Amniotic stem cell (primary cell): ENCODE measurements around the gene PTPRCAP.
"Not testable (repeated sequence)": the region's sequence is repeated elsewhere in the genome, so short reads cannot be mapped to it uniquely, and the experiment has no call there.

Source experiments
- DNase-seq: peaks from one replicate; lab custom pipeline; 2025; lab: John Stamatoyannopoulos, UW

The PTPRCAP gene

DNA sequence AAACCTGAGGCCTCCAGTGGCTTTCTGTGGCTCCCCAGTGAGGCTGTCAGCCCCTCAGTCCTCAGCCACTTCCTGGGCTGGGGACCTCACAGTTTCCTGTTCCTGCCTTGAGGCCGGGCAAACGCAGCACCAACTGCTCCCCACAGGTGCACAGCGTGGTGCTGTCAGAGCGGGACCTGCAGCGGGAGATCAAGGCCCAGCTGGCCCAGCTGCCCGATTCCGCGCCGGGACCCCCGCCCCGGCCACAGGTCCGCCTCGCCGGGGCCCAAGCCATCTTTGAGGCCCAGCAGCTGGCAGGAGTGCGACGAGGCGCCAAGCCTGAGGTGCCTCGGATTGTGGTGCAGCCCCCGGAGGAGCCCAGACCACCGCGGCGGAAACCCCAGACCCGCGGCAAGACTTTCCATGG, 28.2 kb downstream of the PTPRCAP start:
- no peak for DNase-seq

DNA sequence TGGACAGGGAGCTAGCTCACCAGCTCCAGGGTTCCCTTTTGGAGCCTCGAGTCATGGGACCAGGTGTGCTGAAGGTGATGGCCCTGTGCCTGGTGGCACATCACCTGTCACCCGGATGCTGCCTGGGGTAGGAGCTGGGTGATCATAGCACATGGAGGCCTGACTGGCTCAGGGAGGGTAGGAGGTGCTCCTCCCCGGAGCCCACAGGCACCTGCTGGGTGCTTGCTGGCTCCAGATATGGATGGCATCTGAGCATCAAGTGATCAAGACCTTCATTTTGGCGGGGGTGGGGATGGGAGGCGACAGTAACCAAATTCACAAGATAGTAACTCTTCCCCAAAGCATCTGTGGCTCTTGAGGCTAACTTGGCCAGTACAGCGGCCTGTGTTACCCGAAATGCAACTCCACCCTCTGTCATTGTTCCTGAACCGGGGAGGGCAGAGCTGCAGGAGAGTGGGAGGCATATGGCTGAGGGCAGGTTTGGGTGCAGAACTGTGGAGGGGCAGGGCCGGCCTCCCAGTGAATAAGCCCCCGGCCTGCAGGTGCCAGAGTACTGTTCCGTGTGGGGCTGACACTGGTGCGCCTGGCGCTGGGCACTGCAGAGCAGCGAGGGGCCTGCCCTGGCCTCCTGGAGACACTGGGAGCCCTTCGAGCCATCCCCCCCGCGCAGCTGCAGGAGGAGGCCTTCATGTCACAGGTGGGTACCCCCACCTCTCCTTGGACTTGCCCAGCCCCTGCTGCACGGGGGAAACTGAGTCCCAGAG, 28.9 kb downstream of the PTPRCAP start:
- DNase-seq: no peak

DNA sequence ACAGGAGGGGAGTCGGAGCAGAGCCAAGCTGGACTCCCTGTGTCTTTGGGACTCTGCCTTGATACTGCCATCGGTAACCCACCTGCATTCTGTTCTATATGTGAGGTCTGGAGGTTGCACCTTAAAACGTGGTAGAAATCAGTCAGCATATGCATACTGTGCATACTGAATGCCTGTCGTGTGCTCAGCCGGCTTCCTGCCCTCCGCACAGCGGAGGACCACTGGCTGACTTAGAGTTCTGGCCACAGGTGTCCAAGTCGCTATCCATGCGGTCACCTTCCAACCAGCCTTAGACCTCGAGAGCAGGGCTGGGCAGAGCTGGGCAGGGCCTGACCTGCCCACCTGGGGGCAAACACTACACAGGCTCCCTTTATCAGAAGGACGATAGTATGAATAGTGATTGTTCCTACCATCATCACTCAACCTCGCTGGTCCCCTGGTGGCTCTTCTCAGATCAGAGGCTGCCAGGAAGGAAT, 29.8 kb downstream of the PTPRCAP start:
- DNase-seq: no peak

DNA sequence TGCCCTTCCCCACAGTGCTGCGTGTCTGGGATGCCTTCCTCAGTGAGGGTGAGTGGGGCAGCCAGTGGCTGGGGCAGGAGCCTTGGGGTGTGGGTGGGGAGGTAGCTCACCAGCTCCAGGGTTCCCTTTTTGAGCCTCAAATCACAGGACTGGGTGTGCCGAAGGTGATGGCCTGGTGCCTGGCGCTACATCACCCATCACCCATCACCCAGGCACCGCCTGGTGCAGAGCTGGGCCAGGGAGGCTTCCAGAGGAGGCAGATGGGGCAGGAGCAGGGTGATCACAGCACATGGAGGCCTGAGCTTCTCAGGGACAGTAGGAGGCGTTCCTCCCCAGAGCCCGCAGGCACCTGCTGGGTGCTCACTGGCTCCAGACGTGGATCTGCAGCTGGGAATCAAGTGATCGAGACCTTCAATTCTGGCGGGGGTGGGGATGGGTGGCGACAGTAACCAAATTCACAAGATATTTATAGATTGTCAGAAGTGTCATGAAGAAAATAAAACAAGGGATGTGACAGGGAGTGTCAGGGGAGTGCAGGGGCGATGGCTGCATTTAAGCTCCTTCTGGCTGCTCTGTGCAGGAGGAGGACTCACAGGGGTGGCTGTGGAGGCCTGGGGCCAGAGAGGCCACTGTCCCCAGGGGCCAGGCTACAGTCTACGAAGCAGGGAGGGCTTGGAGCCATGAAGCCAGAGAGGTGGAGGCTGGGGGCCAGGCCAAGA, 30.4 kb downstream of the PTPRCAP start:
- DNase-seq: no peak

DNA sequence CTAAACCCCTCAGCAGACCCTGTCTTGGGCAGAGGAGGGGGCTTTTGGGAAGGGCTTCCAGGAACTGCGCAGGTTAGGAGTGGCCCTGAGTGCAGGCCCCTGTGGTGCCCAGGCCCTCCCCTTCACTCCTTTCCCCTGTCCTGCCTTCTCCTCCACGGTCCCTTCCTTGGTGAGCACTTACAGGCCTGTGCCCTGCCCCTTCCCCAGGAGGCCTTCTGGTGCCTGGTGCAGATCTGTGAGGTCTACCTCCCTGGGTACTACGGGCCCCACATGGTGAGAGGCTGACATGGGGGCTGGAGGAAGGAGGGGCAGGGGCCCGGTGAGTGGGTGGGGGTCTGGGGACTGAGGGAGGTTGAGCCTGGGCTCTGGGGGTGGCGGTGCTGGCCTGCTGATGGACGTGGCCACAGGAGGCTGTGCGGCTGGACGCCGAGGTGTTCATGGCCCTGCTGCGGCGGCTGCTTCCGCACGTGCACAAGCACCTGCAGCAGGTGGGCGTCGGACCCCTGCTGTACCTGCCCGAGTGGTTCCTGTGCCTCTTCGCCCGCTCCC, 31.0 kb downstream of the PTPRCAP start:
- no peak for DNase-seq

DNA sequence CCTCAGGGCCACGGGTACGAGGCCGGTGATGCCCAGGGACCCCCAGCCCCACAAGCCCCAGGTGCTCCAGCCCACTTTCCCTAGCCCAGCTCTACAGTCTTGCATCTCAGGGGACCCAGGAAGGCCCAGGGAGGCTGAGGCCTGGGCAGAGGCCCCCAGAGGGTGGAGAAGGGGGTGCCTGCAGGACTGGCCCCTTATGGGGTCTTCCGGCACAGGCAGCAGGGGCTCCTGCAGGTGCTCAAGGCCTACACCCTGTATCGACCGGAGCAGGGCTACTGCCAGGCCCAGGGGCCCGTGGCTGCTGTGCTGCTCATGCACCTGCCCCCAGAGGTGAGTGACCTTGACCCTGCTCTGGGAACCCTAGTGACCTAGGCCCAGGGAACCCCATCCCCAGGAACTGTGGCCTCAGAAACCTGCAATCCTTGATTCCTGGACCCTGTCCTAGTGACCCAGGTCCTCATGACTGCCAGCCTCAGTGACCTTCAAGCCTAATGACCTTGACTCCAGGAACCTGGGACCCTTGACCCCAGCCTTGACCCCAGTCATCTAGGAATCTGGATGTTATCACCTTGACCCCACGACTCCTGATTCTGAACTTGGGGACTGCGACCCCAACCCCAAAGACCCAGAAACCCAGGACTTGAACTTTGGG, 31.7 kb downstream of the PTPRCAP start:
- no peak for DNase-seq

DNA sequence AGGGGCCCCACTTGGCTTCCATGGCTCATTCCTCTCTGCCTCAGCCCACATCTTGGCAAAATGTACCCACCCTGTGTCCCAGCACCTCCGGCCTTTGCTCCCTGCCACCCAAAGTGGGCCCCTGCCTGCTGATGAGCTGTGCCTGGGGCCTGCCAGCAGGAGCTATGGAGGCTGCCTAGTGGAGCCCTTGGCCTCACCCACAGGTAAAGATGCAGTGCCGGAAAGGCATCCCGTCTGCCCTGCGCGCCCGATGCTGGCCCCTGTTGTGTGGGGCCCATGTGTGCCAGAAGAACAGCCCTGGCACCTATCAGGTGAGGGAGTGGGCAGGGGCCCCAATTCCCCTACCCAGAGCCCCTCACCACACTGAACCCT, 32.3 kb downstream of the PTPRCAP start:
- no peak for DNase-seq

DNA sequence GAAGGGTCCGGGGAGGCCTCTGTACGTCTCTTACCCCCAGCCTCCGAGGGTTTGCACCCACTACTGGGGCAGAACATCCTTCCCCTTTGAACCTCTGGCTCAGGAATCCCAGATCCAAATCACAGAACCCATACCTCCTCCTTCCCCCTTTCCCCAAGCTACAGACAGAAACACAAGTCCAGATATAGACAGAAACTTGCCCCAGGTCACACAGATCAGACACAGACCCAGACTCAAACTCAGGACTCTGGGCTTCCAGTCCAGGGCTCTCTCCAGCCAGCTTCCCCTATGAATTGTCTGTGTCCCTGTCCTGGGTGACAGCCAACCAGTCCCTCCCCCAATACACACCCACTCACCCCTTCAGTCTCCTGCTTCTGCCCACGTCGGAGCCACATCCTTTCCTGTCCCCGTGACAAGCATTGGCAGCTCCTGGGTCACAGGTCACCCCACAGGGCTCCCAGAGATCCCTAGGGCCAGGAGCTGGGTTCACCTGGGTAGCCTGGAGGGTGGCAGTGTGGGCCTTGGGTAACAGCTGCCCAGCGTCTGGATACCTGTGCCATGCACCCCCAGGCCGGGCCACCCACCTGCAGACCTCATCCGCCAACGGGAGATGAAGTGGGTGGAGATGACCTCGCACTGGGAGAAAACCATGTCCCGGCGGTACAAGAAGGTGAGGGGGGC, 32.8 kb downstream of the PTPRCAP start:
- no peak for DNase-seq

DNA sequence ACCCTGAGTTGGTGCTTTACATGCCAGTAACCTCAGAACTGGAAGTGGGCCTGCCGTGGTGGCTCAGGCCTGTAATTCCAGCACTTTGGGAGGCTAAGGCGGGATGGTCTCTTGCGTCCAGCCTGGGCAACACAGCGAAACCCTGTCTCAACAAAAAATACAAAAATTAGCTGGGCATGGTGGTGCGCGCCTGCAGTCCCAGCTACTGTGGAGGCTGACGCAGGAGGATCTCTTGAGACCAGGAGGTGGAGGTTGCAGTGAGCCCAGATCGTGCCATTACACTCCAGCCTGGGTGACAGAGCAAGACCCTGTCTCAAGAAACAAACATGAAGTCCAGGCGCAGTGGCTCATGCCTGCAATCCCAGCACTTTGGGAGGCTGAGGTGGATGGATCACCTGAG, 34.4 kb downstream of the PTPRCAP start:
- not testable (repeated sequence) for DNase-seq

DNA sequence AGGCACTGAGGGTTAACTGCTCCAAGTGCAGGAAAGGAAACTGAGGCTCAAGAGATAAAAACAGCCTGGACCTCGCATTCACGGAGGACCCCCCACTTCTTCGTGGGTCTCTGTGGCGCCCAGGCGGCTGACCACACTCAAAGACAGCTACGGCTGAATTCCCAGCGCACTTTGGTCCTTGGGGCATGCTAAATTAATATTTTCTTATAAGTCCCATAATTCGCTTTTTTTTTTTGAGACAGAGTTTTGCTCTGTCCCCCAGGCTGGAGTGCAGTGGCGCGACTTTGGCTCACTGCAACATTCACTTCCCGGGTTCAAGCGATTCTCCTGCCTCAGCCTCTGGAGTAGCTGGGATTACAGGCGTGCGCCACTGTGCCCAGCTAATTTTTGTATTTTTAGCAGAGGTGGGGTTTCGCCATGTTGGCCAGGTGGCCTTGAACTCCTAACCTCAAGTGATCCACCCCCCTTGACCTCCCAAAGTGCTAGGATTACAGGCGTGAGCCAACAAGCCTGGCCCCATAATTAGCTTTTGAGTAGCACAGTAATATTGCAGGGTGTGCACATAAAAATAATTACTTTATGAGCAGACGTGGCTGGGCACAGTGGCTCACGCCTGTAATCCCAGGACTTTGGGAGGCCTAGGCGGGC, 35.2 kb downstream of the PTPRCAP start:
- DNase-seq: not testable (repeated sequence)

DNA sequence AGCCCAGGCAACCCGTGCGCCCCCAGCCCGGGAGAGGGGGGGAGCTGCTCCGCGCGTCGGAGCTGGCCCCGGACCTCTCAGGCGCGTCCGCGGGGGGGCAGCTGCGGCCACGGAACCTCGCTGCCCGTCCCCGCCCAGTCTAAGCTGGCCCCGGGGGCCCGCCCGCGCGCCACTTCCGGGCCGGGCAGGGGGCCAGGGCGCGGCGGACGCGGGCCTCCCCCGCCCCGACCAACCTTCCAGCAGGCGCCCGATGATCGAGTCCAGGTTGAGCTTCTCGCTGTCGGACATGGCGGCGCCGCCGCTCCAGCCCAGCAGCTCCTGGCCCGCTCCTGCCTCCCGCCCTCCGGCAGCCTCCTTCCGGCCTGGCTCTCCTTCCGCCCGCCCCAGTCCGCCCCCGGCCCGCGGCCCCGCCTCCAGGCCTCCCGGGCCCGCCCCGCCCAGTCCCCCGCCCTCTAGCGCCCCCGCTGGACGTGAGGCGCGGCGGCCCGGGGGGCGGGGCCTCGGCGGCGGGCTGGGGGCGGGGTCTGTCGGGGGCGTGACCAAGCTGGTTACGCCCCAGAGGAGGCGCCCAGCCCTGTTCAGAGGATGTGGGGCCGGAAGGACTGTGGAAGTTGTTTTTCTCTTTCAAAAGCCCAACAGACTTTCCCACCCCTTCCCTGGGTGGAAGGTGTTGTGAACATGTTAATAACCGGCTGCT, 35.8 kb downstream of the PTPRCAP start, which contains the start of gene PPP1CA:
PPP1CA (minus strand) TSS at position 364 of the 697 bp plus-strand sequence; CDS start at position 288, 76 bp downstream.
- DNase-seq: peak; percentile 77

DNA sequence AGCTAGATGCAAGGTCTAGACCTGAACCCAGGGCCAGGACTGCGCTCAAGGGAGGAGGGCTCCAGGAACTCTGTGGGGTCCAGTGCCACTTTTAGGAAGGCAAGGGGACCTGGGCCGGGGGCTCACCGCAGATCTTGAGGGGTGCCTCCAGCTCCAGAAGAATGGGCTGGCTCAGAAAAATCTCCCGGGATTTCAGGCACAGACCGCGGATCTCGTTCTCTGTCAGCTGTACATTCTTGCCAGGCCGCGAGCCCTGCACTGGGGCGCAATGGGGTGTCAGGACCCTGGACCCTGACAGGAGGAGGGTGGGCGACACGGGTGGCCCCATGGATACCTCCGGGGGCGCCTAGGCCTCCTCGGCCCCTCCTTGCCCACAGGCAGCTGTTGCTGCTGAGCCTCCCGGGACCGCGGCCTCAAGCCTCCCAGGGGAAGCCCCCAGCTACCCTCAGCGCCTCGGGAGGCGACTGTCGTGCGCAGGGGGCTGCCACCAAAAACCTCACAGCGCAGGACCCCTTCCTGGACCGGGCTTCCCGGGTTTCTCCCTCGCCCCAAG, 36.5 kb downstream of the PTPRCAP start:
- no peak for DNase-seq

DNA sequence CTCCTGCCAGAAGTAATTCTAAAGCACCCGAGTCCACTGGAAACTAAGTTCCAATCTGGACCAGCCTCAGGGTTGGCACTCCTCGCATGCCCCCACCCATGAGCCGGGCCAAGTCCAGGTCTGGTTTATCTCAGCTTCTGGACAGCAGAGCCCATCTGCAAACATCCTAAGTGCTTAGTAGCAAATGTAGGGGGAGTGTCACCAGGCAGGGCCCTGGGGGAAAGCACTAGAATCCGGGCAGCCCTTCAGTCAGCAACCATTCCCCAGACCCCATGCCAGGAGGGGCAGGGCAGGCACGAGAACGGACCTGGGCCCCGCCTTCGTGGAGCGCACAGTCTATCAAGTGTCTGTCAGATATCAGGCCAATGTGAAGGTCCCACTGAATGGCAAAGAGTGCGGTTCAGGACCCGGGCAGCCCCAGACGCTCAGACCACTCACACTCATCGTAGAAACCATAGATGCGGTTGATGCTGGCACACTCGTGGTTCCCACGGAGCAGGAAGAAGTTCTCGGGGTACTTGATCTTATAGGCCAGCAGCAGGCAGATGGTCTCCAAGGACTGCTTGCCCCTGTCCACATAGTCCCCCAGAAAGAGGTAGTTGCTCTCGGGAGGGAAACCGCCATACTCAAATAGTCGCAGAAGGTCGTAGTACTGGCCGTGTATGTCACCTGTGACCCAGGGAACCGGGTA, 37.1 kb downstream of the PTPRCAP start:
- no peak for DNase-seq

DNA sequence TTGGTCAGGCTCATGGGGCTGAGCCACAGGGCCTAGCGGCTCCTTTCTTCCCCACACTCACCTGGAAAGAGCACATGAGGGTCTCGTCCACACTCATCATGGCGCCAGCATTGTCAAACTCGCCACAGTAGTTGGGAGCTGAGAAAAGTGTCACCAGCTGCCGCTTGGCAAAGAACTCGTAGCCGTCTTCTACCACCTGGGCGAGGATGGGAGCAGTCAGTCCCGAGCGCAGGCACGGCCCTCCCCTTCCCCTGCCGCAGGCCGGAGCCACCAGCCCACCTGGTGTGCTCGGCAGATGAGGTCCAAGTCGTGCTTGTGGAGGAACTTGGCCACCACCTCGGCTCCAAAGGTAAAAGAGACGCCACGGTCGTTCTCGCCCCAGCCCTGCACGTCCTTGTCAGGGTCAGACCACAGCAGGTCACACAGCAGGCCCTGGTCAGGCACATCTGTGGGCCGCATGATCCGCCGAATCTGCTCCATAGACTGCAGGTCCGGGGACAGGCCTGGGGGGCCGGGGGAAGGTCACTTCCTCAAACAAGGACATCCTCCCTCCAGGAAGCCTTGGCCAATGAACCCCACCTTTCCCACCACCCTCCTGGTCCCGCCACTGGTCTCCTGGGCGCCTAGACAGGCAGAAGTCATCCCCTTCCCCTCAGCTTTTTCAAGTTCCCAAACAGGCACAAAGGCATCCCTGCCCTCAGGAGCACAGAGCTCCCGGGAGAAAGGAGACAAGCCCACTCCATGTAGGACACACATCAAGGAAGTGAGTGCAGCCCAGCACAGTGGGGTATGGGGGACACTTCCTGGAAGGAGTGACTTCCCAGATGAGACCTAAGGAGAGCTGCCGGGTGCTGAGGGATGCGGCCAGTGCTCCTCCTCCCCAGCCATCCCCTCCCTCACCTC, 38.6 kb downstream of the PTPRCAP start:
- no peak for DNase-seq

DNA sequence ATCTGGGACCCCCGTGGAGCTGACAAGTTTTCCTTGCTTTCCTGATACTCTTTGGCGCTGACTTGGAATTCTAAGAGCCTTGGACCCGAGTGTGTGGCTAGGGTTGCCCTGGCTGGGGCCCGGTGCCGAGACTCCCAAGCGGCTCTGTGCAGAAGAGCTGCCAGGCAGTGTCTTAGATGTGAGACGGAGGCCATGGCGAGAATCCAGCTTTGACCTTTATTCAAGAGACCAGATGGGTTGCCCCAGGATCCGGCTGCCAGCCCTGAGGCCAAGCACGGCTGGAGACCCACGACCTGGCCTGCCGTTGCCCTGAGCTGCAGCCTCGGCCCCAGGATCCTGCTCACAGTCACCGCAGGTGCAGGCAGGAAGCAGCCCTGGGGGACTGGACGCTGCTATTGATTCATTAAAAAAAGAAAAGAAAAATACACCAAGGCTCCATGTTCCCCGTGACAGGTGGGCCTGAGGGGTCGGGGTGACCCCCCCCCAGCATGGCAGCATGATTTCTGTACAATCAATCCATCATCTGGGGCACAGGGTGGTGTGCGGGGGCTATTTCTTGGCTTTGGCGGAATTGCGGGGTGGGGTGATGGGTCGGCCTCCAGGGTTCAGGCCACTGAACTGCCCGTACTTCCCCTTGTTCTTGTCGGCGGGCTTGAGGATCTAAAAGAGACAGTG, 39.4 kb downstream of the PTPRCAP start:
- DNase-seq: no peak

DNA sequence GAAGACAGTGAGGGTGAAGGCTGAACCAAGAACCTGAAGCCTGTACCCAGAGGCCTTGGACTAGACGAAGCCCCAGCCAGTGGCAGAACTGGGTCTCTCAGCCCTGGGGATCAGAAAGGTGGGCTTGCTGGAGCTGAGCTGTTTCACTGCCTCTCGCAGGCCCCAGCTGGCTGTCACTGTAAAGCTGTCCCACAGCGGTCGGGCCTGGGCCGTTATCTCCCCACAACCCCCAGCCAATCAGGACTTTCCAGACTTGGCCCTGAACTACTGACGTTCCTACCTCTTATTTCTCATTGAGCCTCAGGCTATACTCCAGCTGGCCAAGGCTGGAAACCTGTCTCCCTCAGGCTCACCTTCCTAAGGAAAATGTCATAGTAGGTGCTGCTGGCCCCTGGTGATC, 39.9 kb downstream of the PTPRCAP start:
- no peak for DNase-seq

DNA sequence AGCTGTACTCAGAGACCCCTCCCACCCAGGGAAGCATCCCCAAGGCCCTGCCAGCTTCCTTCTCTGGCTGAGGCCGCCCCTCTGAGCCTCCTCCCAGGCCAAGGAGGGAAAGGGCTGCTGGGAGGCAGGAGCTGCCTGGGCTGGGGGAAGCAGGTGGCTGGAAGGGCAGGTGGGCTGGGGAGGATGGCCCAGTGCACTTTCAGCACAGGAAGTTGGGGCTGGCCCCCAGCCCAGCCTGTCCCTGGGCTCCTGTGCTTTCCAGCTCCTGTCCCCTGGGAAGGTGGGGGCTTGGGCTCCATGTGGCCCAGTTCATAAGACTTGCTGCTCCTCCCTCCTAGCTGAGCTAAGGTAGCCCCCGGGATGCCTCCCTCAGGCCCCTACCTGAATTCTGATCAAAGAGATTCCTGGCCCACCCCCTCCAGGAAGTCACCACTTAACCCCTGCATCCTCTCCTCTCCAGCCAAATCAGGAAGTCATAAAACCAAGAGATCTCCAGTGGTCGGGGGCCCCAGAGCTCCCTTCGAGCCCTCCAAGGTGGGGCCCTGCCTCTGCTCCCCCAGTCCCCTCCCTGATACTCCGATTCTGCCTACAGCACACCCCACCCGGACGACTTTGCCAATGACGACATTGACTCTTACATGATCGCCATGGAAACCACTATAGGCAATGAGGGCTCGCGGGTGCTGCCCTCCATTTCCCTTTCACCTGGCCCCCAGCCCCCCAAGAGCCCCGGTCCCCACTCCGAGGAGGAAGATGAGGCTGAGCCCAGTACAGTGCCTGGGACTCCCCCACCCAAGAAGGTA, 40.7 kb downstream of the PTPRCAP start:
- no peak for DNase-seq

DNA sequence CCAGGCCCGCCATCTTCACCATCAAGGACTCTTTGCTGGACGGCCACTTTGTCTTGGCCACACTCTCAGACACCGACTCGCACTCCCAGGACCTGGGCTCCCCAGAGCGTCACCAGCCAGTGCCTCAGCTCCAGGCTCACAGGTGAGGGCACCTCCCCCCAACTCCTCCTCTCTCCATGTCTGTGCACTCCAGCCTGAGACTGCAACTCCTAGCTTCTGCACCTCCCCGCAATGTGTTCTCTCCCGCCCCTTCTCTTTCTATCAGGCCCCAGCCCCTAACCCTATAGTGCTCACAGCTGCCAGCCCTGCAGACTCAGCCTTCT, 41.3 kb downstream of the PTPRCAP start:
- DNase-seq: no peak
